Endothelial cell of umbilical vein (primary cell): ENCODE data around the gene CCDC61. TPM values are rescaled to one million over a fixed set of nuclear protein-coding genes. Genes with fewer than 3 reads are reported as not detected.

Experiments used
- BruUV-seq: library from RNA; stranded (reverse); fragments of 400-500 nt; replicated peaks from 2 replicates; lab custom pipeline; 2021; lab: Mats Ljungman, UMichigan
- CTCF ChIA-PET: fragments of 300-600, 350-600 bp; sonication (Branson Sonifier 250); formaldehyde crosslinking; loops from one replicate; lab custom pipeline; 2021; ENCODE audit warnings: antibody characterized with exemption, inconsistent platforms; lab: Charles Lee
- POLR2A ChIA-PET: fragments of 300-600, 350-600 bp; sonication (Branson Sonifier 250); formaldehyde crosslinking; loops from one replicate; lab custom pipeline; 2021; ENCODE audit warnings: antibody characterized with exemption, inconsistent platforms; lab: Charles Lee
- DNase-seq: peaks from one replicate; pipeline ENCODE4 v3.0.0-alpha.2; 2011; ENCODE audit warnings: low read depth, low spot score
- FAIRE-seq: peaks from 2 replicates; lab custom pipeline; 2011; peaks lifted over from hg19 to GRCh38; lab: Jason Lieb, UNC
- H2AFZ ChIP-seq: 2 replicates; pipeline ENCODE4 v1.6.0; 2012; ENCODE audit warnings: low read depth, low read length, control low read depth, inconsistent platforms
- H3K27ac ChIP-seq: 2 replicates; pipeline ENCODE4 v1.5.1; 2011; ENCODE audit warnings: low read depth, mild to moderate bottlenecking, control low read depth, low read length, moderate library complexity; ENCODE audit not compliant: insufficient read depth
- H3K27me3 ChIP-seq, 2 experiments: 2 replicates each; pipeline versions ENCODE4 v1.6.0 to v1.6.1; 2011; ENCODE audit warnings: low read length in 2 of 2, mixed read lengths in 1 of 2; ENCODE audit not compliant: control insufficient read depth in 2 of 2, insufficient read depth in 2 of 2
- H3K36me3 ChIP-seq, 2 experiments: 2 replicates in 1 of 2; 3 replicates in 1 of 2; pipeline ENCODE4 v1.5.1; 2011; ENCODE audit warnings: low read length in 2 of 2, mild to moderate bottlenecking in 1 of 2, moderate library complexity in 1 of 2; ENCODE audit not compliant: control insufficient read depth in 2 of 2, insufficient read depth in 2 of 2; ENCODE audit errors: extremely low read depth in 1 of 2
- H3K4me1 ChIP-seq: 3 replicates; pipeline ENCODE4 v1.5.1; 2011; ENCODE audit warnings: mild to moderate bottlenecking, low read length; ENCODE audit not compliant: control insufficient read depth, insufficient read depth; ENCODE audit errors: extremely low read depth
- H3K4me2 ChIP-seq: 2 replicates; pipeline ENCODE4 v1.6.1; 2011; ENCODE audit warnings: low read length, control low read depth, mixed read lengths; ENCODE audit not compliant: insufficient read depth
- H3K4me3 ChIP-seq, 3 experiments: fragments of 200-600 bp in 1 of 3; sonication (generic), shearing (Covaris generic) in 1 of 3; replicated peaks in 1 of 3; 2 replicates each; pipeline ENCODE4 v1.5.1; 2011 to 2016; ENCODE audit warnings: control low read depth in 3 of 3, low read length in 3 of 3, mild to moderate bottlenecking in 2 of 3, inconsistent platforms in 1 of 3, low read depth in 1 of 3, moderate library complexity in 1 of 3; ENCODE audit not compliant: insufficient read depth in 1 of 3
- H3K79me2 ChIP-seq: 2 replicates; pipeline ENCODE4 v1.6.0; 2012; ENCODE audit warnings: low read length, inconsistent platforms; ENCODE audit not compliant: control insufficient read depth, insufficient read depth
- H3K9ac ChIP-seq: replicated peaks from 2 replicates; pipeline ENCODE3; 2011; ENCODE audit warnings: low read length, control low read depth; ENCODE audit not compliant: insufficient read depth; ENCODE audit errors: extremely low read depth
- H3K9me1 ChIP-seq: replicated peaks from 3 replicates; pipeline ENCODE4 v1.6.0; 2011; ENCODE audit warnings: mild to moderate bottlenecking, low read length; ENCODE audit not compliant: control insufficient read depth, insufficient read depth; ENCODE audit errors: extremely low read depth
- H3K9me3 ChIP-seq: replicated peaks from 2 replicates; pipeline ENCODE4 v1.5.1; 2012; ENCODE audit warnings: low read length, inconsistent platforms; ENCODE audit not compliant: control insufficient read depth, insufficient read depth
- H4K20me1 ChIP-seq: replicated peaks from 2 replicates; pipeline ENCODE3; 2011; ENCODE audit warnings: mild to moderate bottlenecking, low read length; ENCODE audit not compliant: control insufficient read depth, insufficient read depth; ENCODE audit errors: extremely low read depth
- EZH2 ChIP-seq: IDR thresholded peaks from 2 replicates; pipeline ENCODE4 v1.6.1; 2012; ENCODE audit warnings: borderline replicate concordance, low read depth, mild to moderate bottlenecking, moderate library complexity, low read length, inconsistent platforms; ENCODE audit not compliant: severe bottlenecking
- FOS ChIP-seq: IDR thresholded peaks from 2 replicates; pipeline ENCODE4 v1.6.1; 2011; ENCODE audit warnings: mild to moderate bottlenecking, low read length, moderate library complexity, borderline replicate concordance; ENCODE audit not compliant: insufficient read depth
- GATA2 ChIP-seq: IDR thresholded peaks from 2 replicates; pipeline ENCODE4 v1.7.0; 2011; ENCODE audit warnings: low read depth, mild to moderate bottlenecking, moderate library complexity, mixed read lengths, low read length; ENCODE audit not compliant: insufficient read length, insufficient read depth
- JUN ChIP-seq: IDR thresholded peaks from 2 replicates; pipeline ENCODE4 v1.6.1; 2011; ENCODE audit warnings: borderline replicate concordance, low read depth; ENCODE audit not compliant: insufficient read length, insufficient read depth
- MYC ChIP-seq: IDR thresholded peaks from one replicate; pipeline ENCODE4 v1.6.1; 2011; ENCODE audit warnings: mild to moderate bottlenecking, low read depth, low read length
- POLR2A ChIP-seq: IDR thresholded peaks from 2 replicates; pipeline ENCODE4 v1.6.1; 2012; ENCODE audit warnings: low read depth, mild to moderate bottlenecking, control low read depth, low read length
- POLR2AphosphoS5 ChIP-seq: IDR thresholded peaks from 2 replicates; pipeline ENCODE4 v1.6.1; 2012; ENCODE audit warnings: low read depth, mild to moderate bottlenecking, control low read depth, low read length, moderate library complexity; ENCODE audit not compliant: insufficient read depth
- dilution Hi-C: fragments of 300-500 bp; cut with MboI; formaldehyde crosslinking; loops from one replicate; pipeline ENCODE4 v1.15.0; 2019; ENCODE audit warnings: low sequenced_read_pairs; ENCODE audit not compliant: extremely low pct_ligation_motif_present
- intact Hi-C: fragments of 100-400 bp; cut with micrococcal nuclease; formaldehyde crosslinking; loops from one replicate; pipeline ENCODE4 v1.10.0; 2022
- polyA plus RNA-seq, 4 experiments: library from polyadenylated mRNA; depleted of rRNA in 3 of 4; stranded (reverse) in 3 of 4; unstranded in 1 of 4; fragments of >200 nt; gene quantifications; 2 replicates each; pipeline versions ENCODE4 v1.2.1 to v1.2.3, GENCODE V29; 2011 to 2012; ENCODE audit warnings: missing spikeins in 1 of 4
- total RNA-seq: library from RNA; stranded (reverse); gene quantifications from 2 replicates; pipeline ENCODE4 v1.2.3, GENCODE V29; 2021
- TF ChIP-seq, protein P1 (sequence below), 2 donors: IDR thresholded peaks; 1 replicate in 1 of 2; 2 replicates in 1 of 2; pipeline ENCODE4 v1.5.1; 2011; ENCODE audit warnings: low read length in 2 of 2, mild to moderate bottlenecking in 2 of 2, moderate library complexity in 2 of 2, control low read depth in 1 of 2, inconsistent platforms in 1 of 2, low read depth in 1 of 2; ENCODE audit not compliant: insufficient read depth in 1 of 2; ENCODE audit errors: extremely low read depth in 1 of 2
- TF ChIP-seq, protein P2 (sequence below): IDR thresholded peaks from 2 replicates; pipeline ENCODE4 v1.6.1; 2011; ENCODE audit not compliant: insufficient read depth, insufficient read length

The CCDC61 gene
- total and polyA plus RNA-seq, 2 donors (not counting 3 experiments of a cell fraction or from before 2014, with no cell fraction given): 10.3 to 20.1 TPM

DNA sequence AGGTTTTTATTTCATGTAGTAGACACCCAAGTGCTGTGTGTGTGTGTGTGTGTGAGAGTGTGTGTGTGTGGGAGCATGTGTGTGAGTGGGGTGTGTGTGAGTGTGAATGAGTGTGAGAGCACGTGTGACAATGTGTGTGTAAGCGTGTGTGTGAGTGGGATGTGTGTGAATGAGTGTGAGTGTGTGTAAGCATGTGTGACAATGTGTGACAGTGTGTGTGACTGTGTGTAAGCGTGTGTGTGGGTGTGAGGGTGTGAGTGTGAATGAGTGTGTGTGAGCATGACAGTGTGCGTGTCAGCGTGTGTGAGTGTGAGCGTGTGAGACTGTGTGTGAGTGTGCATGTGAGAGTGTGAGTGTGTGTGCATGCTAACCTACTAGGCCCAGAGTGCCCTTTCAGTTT, 36.9 kb upstream of the CCDC61 start:
- intact Hi-C loops (no loop called here), dilution Hi-C loops (no loop called here)
- Histone ChIP-seq H3K79me2 (no peaks in the 10 kb centered on the region), H3K9me3 (no peaks in the 10 kb centered on the region), H2AFZ (no peak overlapping the region), H3K4me1 (peaks cover 40% of the 10 kb centered on the region), H3K4me3 (no peak overlapping the region), H3K27ac (peak overlapping the region; percentile 19), H3K9ac (no peak overlapping the region), H4K20me1 (no peaks in the 10 kb centered on the region), H3K4me2 (no peak overlapping the region), H3K27me3 (no peaks in the 10 kb centered on the region), H3K36me3 (peaks cover 0 to 14% of the 10 kb centered on the region in 2 experiments), H3K9me1 (no peaks in the 10 kb centered on the region)
- TF ChIP-seq JUN: no peak
- TF ChIP-seq POLR2AphosphoS5: no peak
- no peak for TF ChIP-seq FOS
- no peak for TF ChIP-seq EZH2
- TF ChIP-seq, protein P1, sequence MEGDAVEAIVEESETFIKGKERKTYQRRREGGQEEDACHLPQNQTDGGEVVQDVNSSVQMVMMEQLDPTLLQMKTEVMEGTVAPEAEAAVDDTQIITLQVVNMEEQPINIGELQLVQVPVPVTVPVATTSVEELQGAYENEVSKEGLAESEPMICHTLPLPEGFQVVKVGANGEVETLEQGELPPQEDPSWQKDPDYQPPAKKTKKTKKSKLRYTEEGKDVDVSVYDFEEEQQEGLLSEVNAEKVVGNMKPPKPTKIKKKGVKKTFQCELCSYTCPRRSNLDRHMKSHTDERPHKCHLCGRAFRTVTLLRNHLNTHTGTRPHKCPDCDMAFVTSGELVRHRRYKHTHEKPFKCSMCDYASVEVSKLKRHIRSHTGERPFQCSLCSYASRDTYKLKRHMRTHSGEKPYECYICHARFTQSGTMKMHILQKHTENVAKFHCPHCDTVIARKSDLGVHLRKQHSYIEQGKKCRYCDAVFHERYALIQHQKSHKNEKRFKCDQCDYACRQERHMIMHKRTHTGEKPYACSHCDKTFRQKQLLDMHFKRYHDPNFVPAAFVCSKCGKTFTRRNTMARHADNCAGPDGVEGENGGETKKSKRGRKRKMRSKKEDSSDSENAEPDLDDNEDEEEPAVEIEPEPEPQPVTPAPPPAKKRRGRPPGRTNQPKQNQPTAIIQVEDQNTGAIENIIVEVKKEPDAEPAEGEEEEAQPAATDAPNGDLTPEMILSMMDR (IDR thresholded peaks at IDR 0.05; ENCODE audit: extremely low read depth in 1 of 2, insufficient read depth in 1 of 2, low read depth in 1 of 2, low read length in 2 of 2): no peak
- TF ChIP-seq POLR2A: no peak
- TF ChIP-seq MYC: no peak
- TF ChIP-seq, protein P2, sequence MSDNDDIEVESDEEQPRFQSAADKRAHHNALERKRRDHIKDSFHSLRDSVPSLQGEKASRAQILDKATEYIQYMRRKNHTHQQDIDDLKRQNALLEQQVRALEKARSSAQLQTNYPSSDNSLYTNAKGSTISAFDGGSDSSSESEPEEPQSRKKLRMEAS: no peak
- TF ChIP-seq GATA2: no peak
- POLR2A ChIA-PET: no interaction called here
- BruUV-seq: no TSS peak
- DNase-seq: no peak
- FAIRE-seq: no peak
- CTCF ChIA-PET: interaction anchor here (1.0 to 1.3 kb wide), 2 partner anchors 14 to 59 kb away, joined by 3 read pairs; no protein-coding TSS in a partner anchor
